ENCODE data around the gene NAT8.
"Not testable (repeated sequence)": the region's sequence is repeated elsewhere in the genome, so short reads cannot be mapped to it uniquely, and the experiment has no call there.

NAT8 gene, protein sequence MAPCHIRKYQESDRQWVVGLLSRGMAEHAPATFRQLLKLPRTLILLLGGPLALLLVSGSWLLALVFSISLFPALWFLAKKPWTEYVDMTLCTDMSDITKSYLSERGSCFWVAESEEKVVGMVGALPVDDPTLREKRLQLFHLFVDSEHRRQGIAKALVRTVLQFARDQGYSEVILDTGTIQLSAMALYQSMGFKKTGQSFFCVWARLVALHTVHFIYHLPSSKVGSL

DNA sequence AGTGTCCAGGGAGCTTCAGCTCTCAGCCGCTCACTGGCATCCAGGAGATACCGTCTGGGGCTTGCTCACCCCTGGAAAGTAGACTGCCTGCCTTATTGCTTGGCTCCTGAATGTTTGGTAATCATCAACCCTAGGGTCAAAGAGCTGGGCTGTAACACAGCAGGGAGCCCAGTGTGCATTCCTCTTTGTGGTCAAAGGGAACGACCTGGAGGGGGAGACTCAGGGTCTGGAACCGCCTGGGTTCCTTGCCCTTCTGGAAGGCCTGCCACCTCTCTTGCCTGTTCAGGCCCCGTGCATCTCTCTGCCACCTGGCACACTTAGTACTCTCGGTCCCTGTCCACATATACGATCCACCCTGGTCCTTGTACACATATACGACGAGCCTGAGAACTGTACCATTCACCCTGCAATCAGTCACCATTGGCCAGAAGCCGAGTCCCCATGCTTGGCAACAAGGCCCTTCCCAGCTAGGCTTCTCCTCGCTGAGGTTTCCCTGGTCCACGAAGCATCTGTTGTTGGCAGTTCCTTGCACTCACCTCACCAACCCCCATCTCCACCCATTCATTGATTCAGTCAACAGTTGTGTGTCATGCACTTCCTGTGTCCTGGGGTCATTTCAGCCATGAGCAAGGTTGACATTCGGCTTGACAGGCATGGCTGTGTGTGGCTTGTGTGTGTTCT lies at the start of gene NAT8:
TSS of gene NAT8 (minus strand) at position 85 of the 681 bp plus-strand sequence. CDS start 794 bp downstream, outside the sequence.
- no peak for DNase-seq

DNA sequence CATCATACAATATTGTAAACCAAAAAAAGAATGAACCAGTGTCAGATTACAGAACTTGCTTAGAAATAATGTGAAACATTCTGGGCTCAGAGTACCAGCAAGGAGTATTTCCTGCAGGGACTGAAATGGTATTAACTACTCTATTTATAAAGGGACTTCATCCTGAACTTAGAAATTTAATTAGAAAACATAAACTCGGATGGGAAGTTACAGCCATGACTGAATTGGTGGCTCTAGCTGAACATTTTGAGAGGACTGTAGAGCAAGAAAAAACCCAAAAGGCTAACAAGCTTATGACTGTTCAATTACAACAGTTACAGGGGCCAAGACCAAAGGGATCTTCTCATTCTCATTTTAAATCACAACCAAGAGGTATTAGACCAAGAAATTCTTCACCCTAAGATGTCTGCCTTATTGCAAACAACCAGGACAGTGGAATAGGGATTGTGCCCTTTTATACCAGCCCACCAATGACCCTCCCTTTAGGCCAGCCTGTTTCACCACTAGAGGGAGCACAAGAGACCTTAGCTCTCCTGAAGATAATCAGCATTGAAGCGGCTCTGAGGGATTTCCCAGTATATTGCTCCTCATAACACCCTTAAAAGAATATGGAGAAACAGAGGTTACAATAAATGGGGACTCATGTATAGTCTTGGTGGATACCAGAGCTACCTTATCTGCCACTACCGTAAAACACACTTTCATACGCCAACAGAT lies 48.3 kb upstream of the NAT8 start:
- not testable (repeated sequence) for DNase-seq

DNA sequence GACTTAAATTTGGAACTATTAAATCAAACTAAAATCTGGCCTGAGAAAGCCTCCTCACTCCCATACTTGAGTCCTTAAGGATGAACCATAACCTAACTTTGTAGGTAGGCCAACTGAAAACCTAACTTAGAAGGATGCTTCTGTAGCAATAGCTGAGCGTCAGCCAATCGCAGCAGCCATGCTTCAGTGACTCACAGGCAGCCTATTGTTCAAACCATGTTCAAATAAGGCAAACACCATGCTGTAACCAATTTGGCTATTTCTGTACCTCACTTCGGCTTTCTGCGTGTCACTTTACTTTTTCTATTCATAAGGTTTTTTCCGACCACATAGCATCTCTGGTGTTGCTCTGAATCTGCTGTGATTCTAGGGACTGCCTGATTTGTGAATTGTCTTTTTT lies 46.3 kb upstream of the NAT8 start:
- DNase-seq: not testable (repeated sequence)

DNA sequence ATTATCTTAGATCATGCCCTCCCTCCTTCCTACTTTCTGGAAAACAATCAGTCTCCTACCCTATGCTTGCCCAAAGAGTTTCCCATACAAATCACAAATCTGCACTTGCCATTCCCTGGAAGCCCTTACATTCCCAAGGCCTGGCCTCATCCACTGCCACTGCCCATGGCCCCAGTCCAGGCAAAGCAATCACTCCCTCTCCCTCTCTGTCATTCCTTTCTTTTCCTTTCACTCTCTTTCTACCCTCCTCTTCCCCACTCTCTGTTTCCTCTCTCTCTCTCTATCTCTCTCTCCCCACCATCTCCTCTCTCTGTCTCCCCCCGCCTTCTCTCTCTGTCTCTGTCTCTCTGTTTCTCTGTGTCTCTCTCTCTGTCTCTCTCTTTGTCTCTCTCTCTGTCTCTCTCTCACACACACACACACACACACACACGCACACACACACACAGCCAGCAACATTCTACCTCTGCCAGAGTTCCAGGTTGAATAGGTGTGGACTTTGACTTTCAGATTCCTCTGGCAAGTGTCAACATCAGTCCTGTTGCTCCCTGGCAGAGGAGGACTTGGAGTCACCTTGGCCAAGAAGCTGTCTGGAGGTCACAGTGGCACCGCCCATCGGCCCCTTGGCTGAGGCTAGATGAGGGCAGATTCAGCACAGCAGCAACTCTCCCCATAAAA lies 43.7 kb upstream of the NAT8 start:
- no peak for DNase-seq

DNA sequence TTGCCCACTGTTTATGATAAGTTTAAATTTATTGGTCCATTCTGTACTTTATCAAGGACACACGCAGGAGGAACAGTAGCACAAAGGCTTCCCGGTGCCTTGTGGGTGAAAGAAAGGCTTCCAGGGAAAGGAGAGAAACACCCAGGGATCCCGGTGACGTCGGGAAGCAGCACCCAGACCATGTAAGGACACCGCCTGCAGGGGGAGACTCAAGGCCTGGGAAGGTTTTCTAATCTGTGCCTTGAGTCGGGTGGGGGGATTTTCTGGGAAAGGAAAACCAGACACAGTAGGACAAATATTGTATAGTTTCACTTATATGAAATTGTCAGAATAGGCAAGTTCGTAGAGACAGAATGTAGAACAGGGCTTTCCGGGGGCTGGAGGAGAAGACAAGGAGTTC lies 42.7 kb upstream of the NAT8 start:
- not testable (repeated sequence) for DNase-seq

DNA sequence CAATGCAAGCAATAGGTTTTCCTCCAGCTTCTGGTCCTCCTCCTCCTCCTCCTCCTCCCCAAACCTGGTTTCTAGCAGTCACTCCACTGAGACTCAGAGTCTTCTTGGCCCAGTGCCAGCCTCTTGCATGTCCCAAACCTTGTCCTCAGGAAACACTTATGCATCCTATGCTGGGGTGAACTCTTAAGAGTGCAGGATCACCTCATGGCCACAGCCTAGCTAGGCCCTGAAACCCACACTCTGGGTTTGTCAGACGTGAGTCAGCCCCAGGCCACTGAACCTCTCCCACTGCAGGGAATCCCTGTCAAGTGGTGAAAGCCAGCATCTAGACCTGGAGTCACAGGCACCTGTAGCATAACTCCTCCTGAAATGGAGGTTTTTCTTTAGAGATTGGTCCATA lies 42.1 kb upstream of the NAT8 start:
- not testable (repeated sequence) for DNase-seq

DNA sequence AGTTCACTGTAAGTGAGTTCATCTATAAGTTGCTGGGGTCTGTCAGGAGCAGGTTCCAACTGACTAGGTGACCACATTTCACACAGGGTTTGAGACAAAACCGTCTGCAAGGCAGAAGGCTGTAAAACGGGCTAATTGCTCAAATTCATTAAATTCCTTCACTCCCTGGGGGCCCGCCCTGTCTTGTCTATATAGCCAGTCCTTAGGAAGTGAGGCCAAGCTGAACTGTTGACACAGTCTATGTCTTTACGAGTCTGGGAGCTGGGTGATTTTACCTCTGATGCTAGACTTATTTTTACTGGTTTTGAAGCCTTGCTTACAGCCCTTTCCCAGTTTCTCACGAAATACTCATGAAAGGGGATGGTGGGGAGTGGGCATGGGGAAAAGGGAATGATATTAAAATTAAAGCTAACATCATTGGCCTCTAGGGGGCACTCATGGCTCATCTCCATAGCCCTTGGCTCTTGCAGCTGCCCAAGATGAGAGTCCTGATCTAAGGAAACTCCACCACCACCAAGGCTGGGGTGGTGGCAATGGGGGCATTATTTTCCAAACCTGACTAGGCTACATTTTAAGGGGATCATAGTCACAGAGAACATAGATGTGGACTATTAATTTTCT lies 37.8 kb upstream of the NAT8 start:
- peak; percentile 3 for DNase-seq

DNA sequence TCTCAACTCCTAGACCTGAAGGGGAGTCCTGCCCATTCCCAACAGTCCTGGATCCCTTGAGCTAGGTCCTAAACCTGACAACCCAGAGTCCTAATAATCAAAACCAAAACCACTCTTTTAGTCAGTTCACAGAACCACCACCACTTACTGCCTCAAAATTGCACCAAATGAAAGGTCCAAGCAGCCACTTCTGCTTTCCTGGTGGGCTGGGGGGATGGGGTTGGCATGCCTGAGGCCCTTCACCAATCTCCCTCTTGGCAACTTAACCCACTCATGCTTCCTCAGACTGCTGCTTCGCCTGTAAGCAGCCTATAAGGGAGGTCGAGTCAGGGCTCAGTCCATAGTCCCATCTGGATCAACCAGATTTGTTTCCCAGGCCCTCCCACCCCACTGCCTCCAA lies 37.0 kb upstream of the NAT8 start:
- not testable (repeated sequence) for DNase-seq

DNA sequence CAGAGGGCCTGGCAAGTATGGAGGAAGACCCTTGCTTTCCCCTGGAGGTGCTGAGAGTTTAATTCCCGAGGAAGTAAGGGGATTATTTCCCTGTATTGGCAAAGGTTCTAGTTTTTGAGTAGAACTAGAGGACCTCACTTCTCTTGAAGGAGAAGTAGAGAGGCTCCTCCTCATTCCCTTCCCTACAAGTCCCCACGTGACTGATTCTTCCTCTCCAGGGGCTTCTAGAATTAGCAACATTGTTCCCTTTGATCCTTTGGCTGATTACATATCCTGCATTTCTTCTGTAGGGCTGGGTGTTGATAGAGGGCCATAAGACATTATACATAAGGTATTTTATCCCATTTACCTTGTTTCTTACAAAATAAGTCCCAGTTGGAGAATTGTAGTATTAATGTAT lies 35.8 kb upstream of the NAT8 start:
- DNase-seq: not testable (repeated sequence)

DNA sequence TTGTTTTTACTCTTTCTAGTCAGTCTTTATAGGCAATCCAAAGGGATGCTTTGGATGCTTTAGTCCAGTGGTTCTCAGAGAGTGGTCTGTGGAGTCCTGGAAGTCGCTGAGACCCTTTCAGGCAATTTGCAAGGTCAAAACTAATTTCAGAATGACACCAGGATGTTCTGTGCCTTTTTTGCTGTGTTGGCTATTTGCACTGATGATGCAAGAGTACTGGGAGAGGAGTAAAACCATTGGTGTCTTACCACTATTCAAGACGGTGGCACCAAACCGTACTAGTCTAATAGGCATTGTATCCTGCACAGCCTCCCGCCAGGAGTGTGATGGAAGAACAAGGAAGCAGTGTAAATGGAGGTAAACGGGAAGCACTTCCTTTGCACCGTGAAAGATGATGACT lies 34.0 kb upstream of the NAT8 start:
- DNase-seq: not testable (repeated sequence)

DNA sequence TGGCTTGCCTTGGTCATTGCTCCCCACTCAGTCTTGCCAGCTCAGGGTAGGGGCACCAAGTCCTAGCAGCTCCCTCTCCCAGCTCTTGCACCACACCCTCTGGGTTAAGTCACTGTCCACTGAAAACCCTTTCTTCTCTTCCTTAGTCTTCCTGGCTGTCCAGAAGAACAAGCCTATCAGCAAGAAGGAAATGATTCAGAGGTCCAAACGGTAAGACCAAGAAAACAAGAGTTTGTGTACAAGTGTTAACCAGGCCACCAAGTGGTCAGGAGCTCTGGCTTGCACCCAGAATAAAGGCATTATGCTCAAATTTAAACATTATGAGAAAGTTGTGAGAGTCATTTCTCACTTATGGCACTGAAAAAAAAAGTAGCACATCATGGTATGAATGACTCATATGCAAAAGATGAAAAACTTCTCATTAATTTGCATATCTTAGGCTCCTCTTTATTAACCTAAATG lies 32.5 kb upstream of the NAT8 start:
- not testable (repeated sequence) for DNase-seq

DNA sequence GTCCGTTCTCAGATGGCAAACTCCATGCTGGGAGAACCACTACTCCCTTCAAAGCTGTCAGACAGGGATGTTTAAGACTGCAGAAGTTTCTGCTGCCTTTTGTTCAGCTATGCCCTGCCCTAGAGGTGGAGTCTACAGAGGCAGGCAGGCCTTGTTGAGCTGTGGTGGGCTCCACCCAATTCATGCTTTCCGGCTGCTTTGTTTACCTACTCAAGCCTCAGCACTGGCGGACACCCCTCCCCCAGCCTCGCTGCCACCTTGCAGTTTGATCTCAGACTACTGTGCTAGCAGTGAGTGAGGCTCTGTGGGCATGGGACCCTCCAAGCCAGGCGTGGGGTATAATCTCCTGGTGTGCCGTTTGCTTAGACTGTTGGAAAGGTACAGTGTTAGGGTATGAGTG lies 27.8 kb upstream of the NAT8 start:
- not testable (repeated sequence) for DNase-seq

DNA sequence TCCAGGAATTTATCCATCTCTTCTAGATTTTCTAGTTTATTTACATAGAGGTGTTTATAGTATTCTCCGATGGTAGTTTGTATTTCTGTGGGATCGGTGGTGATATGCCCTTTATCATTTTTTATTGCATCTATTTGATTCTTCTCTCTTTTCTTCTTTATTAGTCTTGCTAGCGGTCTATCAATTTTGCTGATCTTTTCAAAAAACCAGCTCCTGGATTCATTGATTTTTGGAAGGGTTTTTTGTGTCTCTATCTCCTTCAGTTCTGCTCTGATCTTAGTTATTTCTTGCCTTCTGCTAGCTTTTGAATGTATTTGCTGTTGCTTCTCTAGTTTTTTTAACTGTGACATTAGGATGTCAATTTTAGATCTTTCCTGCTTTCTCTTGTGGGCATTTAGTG lies 25.0 kb upstream of the NAT8 start:
- DNase-seq: not testable (repeated sequence)

DNA sequence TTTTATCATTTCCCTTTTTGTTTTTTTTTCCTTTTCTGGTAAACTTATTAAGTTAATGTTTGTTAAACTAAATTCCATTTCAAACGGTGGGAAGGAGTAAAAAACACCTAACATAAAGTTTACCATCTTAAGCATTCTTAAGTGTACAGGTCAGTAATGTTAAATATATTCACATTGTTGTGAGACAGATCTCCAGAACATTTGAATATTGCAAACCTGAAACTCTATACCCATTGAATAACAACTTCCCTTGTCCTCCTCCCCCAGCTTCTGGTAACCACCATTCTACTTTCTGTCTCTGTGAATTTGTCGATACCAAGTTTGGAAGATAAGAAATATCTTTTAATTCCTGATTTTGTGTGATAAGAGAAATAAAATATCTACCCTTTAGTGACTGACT lies 12.0 kb upstream of the NAT8 start:
- DNase-seq: no peak

DNA sequence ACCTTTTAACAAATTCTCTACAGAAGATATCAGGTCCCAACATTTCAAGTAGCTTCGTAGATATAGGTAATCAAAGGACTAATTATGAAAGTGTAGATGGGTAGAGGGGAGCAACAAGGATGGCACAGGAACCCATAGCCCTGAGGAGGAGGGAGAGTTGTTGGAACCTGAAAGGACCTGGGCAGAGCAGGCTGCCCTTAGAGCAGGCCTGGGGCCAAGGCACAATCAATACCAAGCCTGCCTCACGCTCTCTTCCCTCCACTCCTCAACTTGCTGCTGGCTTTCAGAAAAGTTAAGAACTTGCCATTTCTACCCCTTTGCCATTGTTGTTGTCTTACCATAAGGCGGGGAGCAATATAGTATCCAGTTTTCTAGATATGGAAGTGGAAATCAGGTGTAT lies 10.1 kb upstream of the NAT8 start:
- DNase-seq: no peak

DNA sequence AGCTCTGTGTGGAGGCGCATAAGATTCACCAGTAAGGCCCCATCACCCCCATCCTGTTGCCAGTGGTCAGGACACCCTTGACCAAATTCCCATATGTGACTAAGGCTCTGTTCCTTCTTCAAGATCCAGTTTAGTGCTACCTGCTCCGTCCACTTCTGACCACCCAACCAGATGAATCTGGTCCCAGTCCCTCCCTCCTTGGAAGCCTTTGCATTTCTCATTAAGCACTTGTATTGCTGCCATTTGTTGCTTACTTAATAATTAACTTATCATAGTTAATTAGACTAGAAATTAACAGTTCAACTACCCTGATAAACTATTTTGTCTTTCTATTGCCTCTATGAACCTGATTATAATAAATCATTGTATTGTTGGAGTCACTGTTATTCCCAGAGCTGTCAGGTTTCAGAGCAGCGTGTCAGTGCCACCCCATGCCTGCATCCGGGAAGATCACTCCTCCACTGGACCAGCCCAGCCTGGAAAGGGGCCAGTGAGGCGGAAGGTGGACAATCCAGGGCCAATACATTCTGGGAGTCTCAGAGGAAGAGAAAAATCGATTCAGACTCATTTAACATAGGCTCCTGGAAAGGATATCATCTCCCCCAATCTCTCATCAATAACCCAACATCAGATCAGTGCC lies 9.5 kb upstream of the NAT8 start:
- no peak for DNase-seq

DNA sequence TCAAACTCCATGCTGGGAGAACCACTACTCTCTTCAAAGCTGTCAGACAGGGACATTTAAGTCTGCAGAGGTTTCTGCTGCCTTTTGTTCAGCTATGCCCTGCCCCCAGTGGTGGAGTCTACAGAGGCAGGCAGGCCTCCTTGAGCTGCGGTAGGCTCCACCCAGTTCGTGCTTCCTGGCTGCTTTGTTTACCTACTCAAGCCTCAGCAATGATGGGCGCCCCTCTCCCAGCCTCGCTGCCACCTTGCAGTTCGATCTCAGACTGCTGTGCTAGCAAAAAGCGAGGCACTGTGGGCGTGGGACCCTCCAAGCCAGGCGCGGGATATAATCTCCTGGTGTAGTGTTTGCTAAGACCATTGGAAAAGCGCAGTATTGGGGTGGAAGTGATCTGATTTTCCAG lies 5.5 kb upstream of the NAT8 start:
- DNase-seq: not testable (repeated sequence)

DNA sequence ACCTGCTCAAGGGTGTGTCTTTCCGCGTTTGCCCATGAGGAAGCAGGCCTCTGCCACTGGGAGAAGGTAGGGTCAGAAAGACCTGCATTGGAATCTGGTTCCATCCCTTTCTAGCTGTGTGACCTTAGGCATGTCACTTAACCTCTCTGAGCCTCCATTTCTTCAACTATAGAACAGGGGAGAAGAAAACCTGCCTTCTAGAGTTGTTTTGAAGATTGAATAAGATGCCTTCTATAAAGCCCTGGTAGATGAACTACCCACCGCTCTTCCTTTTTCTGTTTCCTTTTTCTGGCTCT lies 507 bp downstream of the NAT8 start:
- no peak for DNase-seq

DNA sequence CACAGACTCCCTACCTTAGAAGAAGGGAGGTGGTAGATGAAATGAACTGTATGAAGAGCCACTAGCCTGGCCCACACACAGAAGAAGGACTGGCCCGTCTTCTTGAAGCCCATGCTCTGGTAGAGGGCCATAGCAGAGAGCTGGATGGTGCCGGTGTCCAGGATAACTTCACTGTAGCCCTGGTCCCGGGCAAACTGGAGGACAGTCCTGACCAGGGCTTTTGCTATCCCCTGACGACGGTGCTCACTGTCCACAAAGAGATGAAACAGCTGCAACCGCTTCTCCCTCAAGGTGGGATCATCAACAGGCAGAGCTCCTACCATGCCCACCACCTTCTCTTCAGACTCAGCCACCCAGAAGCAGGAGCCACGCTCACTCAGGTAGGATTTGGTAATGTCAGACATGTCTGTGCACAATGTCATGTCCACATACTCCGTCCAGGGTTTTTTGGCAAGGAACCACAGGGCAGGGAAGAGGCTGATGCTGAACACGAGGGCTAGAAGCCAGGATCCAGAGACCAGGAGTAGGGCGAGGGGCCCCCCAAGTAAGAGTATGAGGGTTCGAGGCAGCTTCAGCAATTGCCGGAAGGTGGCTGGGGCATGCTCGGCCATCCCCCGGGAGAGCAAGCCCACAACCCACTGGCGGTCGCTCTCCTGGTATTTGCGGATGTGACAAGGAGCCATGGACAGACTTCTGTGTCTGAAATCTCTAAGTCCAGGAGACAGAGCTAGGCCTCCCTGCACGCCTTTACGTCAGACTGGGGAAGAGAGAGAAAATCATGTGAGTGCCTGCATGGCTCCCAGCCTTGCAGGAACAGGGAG lies 1.1 kb downstream of the NAT8 start:
- DNase-seq: no peak

DNA sequence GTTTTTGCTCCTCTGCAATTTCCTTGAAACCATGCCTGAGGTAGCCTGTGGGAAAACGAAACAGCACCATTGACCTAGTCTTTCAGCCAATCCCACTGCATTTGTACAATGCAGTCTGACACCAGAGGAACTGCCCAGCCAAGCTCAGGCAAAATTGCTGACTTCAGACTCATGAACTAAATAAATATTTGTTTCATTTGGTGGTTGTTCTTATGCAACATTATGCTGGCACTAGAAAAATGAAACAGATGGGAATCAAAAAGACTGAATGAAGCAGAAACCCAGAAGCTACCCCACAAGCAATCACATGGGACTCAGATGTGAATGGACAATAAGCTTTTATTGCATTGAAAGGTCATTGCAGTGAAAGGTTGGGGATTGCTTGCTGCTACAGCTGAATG lies 1.7 kb downstream of the NAT8 start:
- no peak for DNase-seq

DNA sequence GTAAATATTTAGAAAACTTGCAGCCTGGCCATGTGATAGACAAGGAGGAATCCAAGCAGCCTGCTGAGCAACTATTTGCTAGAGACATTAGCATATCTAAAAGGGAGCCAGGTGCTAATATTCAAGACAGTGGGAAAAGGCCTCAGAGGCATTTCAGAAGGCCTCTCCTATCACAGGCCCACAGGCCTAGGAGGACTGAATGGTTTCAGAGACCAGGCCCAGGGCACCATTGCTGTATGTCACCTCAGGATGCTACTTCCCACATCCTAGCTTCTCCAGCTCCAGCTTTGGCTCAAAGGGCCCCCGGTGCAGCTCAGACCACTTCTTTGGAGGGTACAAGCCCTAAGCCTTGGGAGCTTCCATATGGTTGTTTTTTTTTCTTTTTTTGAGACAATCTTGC lies 3.8 kb downstream of the NAT8 start:
- no peak for DNase-seq

DNA sequence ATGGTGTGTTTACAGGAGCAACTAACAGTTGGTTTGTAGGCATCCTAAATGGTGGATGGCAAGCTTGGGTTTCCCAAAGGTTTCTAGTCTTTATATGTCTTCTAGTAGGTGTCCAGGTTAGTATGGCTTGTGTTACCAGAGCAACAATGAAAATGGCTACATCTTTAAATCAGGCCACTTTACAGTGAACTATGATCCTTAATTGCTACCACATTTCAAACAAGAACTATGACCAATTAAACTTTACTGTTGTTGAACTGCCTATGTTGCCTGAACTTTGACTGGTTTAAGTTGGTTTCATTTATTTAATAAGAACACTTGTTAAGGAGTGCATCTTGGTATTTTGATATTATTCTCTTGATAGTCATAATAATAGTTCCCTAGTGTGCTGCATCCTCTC lies 5.2 kb downstream of the NAT8 start:
- DNase-seq: not testable (repeated sequence)

Data from NCI-H1092 treated with DMSO at 0.1 percent for 48 hours (cell line).